Measurements from ENCODE around the gene CCDC71L.

GRCh38 chr7:106622654-106623314, 38.2 kb downstream of the CCDC71L start:
- TF ChIP-seq, protein P1, sequence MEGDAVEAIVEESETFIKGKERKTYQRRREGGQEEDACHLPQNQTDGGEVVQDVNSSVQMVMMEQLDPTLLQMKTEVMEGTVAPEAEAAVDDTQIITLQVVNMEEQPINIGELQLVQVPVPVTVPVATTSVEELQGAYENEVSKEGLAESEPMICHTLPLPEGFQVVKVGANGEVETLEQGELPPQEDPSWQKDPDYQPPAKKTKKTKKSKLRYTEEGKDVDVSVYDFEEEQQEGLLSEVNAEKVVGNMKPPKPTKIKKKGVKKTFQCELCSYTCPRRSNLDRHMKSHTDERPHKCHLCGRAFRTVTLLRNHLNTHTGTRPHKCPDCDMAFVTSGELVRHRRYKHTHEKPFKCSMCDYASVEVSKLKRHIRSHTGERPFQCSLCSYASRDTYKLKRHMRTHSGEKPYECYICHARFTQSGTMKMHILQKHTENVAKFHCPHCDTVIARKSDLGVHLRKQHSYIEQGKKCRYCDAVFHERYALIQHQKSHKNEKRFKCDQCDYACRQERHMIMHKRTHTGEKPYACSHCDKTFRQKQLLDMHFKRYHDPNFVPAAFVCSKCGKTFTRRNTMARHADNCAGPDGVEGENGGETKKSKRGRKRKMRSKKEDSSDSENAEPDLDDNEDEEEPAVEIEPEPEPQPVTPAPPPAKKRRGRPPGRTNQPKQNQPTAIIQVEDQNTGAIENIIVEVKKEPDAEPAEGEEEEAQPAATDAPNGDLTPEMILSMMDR (IDR thresholded peaks at IDR 0.05) = no peak
- TF ChIP-seq ZFX (IDR thresholded peaks at IDR 0.05; ENCODE audit: borderline replicate concordance) = no peak

Measured in 22Rv1 (cell line).